Spleen (tissue), 11 donors: ENCODE measurements around the gene ADAMTS17. TPM values are rescaled to one million over a fixed set of nuclear protein-coding genes. Genes with fewer than 3 reads are reported as not detected.

Experiments
- DNase-seq: peaks from one replicate; pipeline ENCODE4 v3.0.0-alpha.2; 2020
- H3K27ac ChIP-seq, 8 donors: fragments of 200-600 bp; sonication (generic) in 7 of 8; 1 replicate in 4 of 8; 2 replicates in 4 of 8; pipeline versions ENCODE4 v1.5.0 to v1.8.0; 2016 to 2021; ENCODE audit warnings: inconsistent platforms in 4 of 8, mild to moderate bottlenecking in 4 of 8, moderate library complexity in 1 of 8
- H3K27me3 ChIP-seq, 7 donors: fragments of 200-600 bp; sonication (generic) in 6 of 7; replicated peaks in 1 of 7; 1 replicate in 4 of 7; 2 replicates in 3 of 7; pipeline versions ENCODE4 v1.5.0 to v1.8.0; 2016 to 2021; ENCODE audit warnings: inconsistent platforms in 3 of 7, mild to moderate bottlenecking in 1 of 7
- H3K36me3 ChIP-seq, 6 donors: fragments of 200-600 bp; sonication (generic) in 5 of 6; 1 replicate in 4 of 6; 2 replicates in 2 of 6; pipeline versions ENCODE4 v1.5.0 to v1.8.0; 2016 to 2021; ENCODE audit warnings: inconsistent platforms in 2 of 6
- H3K4me1 ChIP-seq, 6 donors: fragments of 200-600 bp; sonication (generic) in 5 of 6; 1 replicate in 3 of 6; 2 replicates in 3 of 6; pipeline versions ENCODE4 v1.5.0 to v1.8.0; 2016 to 2021; ENCODE audit warnings: inconsistent platforms in 3 of 6
- H3K4me3 ChIP-seq, 8 donors: fragments of 200-600 bp; sonication (generic) in 7 of 8; 1 replicate in 4 of 8; 2 replicates in 4 of 8; pipeline versions ENCODE4 v1.5.0 to v1.8.0; 2016 to 2021; ENCODE audit warnings: inconsistent platforms in 4 of 8, mild to moderate bottlenecking in 4 of 8, moderate library complexity in 2 of 8
- H3K9me3 ChIP-seq, 8 donors: fragments of 200-600 bp; sonication (generic) in 7 of 8; 1 replicate in 4 of 8; 2 replicates in 4 of 8; pipeline versions ENCODE4 v1.5.0 to v1.8.0; 2016 to 2021; ENCODE audit warnings: inconsistent platforms in 4 of 8
- CTCF ChIP-seq, 11 experiments: fragments of 200-600 bp in 7 of 11; fragments of 450-650 bp in 4 of 11; sonication (generic) in 4 of 11; IDR thresholded peaks in 8 of 11; conservative IDR thresholded peaks in 3 of 11; 1 replicate in 7 of 11; 2 replicates in 4 of 11; pipeline versions ENCODE4 v1.4.0 to v1.8.0; 2016 to 2021; ENCODE audit warnings: antibody characterized with exemption in 11 of 11, inconsistent platforms in 4 of 11, mild to moderate bottlenecking in 1 of 11
- POLR2A ChIP-seq, 3 donors: fragments of 450-650 bp; IDR thresholded peaks; one replicate each; pipeline ENCODE4 v1.5.1; 2017; ENCODE audit warnings: antibody characterized with exemption in 3 of 3, mild to moderate bottlenecking in 1 of 3
- POLR2AphosphoS5 ChIP-seq, 3 donors: sonication (generic); formaldehyde crosslinking; IDR thresholded peaks; one replicate each; pipeline ENCODE4 v1.5.1; 2017; ENCODE audit warnings: antibody characterized with exemption in 3 of 3
- WGBS, 5 donors: extraction: QIAGEN DNeasy Blood & Tissue Kit in 3 of 5; methylation state at CpG; one replicate each; pipeline versions ENCODE4 v1.1.5 to v1.1.7; 2013 to 2018; 5-methylcytosine and 5-hydroxymethylcytosine counted together
- intact Hi-C: fragments of 100-400 bp; cut with DNase I; formaldehyde crosslinking; loops from one replicate; pipeline ENCODE4 v1.15.0; 2023; ENCODE audit warnings: low total_unique reads
- polyA plus RNA-seq, 3 donors: library from polyadenylated mRNA; stranded (reverse); fragments of 200-250 nt; gene quantifications; one replicate each; pipeline ENCODE4 v1.2.1, GENCODE V29; 2013
- total RNA-seq, 7 donors: library from RNA; depleted of rRNA in 3 of 7; stranded (reverse); fragments of >200 nt in 3 of 7; fragmentation: NEBNext Ultra II Directional in 4 of 7; extraction: Animal tissue kit (Norgen Biotek cat#: 25700) in 4 of 7; gene quantifications; one replicate each; pipeline versions ENCODE4 v1.1.0 to v1.2.1, GENCODE V29; 2016 to 2021
- donor health status: healthy with polysubstance abuse.
- donor health status: DM: no; HTN: no; CAD: no; lungs with moderate emphysema.
- donor health status: DM: no; HTN: no; CAD: no.
- donor health status: Bipolar disorder and iron deficiency.
- donor health status: healthy.
- donor health status: DM: no; HTN: no; CAD: no.
- donor health status: DM: yes; HTN: yes; CAD: no.

ADAMTS17 gene
- total and polyA plus RNA-seq, 10 donors, result 0.21 to 13.2 (median 5.8) TPM

- Histone ChIP-seq H3K4me3 (no peak overlapping the region), H3K36me3 (no peaks in the 10 kb centered on the region), H3K4me1 (no peaks in the 10 kb centered on the region), H3K27ac (no peak overlapping the region), H3K27me3 (no peaks in the 10 kb centered on the region), H3K9me3 (no peaks in the 10 kb centered on the region)
- DNase-seq, result peak; percentile 31
- TF ChIP-seq POLR2A (IDR thresholded peaks at IDR 0.05) (no peak), POLR2AphosphoS5 (IDR thresholded peaks at IDR 0.05) (no peak), CTCF (IDR thresholded peaks at IDR 0.05 in 8 of 11, conservative IDR thresholded peaks at IDR 0.05 in 3 of 11) (no peak)
- intact Hi-C loops, result no loop called here
- whole genome bisulfite sequencing, 5 donors, result 68 to 82% (median 78%) methylated on average over 11 of the region's 11 CpGs
These were observed 117.3 kb downstream of the ADAMTS17 start for GRCh38 chr15:100224206-100225185.

- WGBS, 5 donors, result 71 to 93% (median 88%) methylated on average over 3 to 8 of the region's 8 CpGs
- TF ChIP-seq POLR2A (IDR thresholded peaks at IDR 0.05) (no peak), POLR2AphosphoS5 (IDR thresholded peaks at IDR 0.05) (no peak), CTCF (IDR thresholded peaks at IDR 0.05 in 8 of 11, conservative IDR thresholded peaks at IDR 0.05 in 3 of 11) (no peak)
These were observed 119.4 kb downstream of the ADAMTS17 start for GRCh38 chr15:100222349-100222715.

GRCh38 chr15:100221471-100222348 lies 120.1 kb downstream of the ADAMTS17 start:
- Histone ChIP-seq H3K4me3 (no peak overlapping the region), H3K9me3 (no peaks in the 10 kb centered on the region), H3K27me3 (no peaks in the 10 kb centered on the region), H3K4me1 (no peaks in the 10 kb centered on the region), H3K27ac (no peak overlapping the region), H3K36me3 (no peaks in the 10 kb centered on the region)
- WGBS, 5 donors, result 86 to 91% (median 88%) methylated on average over 22 of the region's 22 CpGs
- no peak for DNase-seq
- intact Hi-C loops, result no loop called here
- TF ChIP-seq POLR2AphosphoS5 (IDR thresholded peaks at IDR 0.05), result no peak
- no peak for TF ChIP-seq CTCF (IDR thresholded peaks at IDR 0.05 in 8 of 11, conservative IDR thresholded peaks at IDR 0.05 in 3 of 11)
- TF ChIP-seq POLR2A (IDR thresholded peaks at IDR 0.05), result no peak

More at GRCh38 chr15:100222349-100222715, 119.4 kb downstream of the ADAMTS17 start:
- Histone ChIP-seq H3K27ac (no peak overlapping the region), H3K4me3 (no peak overlapping the region), H3K36me3 (no peaks in the 10 kb centered on the region), H3K27me3 (no peaks in the 10 kb centered on the region), H3K4me1 (no peaks in the 10 kb centered on the region), H3K9me3 (no peaks in the 10 kb centered on the region)
- intact Hi-C loops, result no loop called here
- DNase-seq, result no peak
